Measurements from ENCODE around the gene HAPLN3. TPM values are rescaled to one million over a fixed set of nuclear protein-coding genes. Genes with fewer than 3 reads are reported as not detected.

HAPLN3 gene
- total and polyA plus RNA-seq, 11 donors, result 1.2 to 32.9 (median 3.3) TPM

DNA sequence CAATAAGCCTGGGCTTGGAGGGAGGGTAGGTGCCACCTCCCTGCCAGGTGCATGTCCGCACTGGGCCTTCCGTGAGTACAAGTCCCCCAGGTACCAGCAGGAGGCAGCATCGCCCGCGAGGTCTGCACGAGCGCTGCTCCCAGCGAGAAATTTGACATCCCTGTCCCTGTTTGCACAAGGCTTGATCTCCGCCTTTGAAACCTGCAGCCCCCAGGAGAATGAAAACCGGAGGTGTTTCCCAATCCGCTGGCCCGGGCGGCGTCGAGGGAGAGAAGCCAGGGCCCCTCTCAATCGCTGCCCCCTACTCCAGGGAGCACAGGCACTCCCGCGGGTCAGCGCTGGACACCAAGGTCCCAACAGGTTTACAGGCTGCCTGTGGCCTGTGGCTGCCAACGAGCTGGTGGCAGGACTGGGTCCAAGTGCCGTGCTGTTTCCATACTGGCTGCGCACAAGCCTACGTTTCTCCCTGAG lies 961 bp downstream of the HAPLN3 start:
- peak overlapping the region; percentile 1 to 84 (median 58) for H3K4me3 ChIP-seq
- peaks cover 0 to 11% (median 8%) of the 10 kb centered on the region in 9 donors for H3K36me3 ChIP-seq
- peaks cover 5 to 54% (median 41%) of the 10 kb centered on the region in 12 donors for H3K4me1 ChIP-seq
- peak overlapping the region in 3 of 12 donors; percentile 61 to 76 (median 62) for H3K27ac ChIP-seq
- peaks cover 0 to 8% (median 0%) of the 10 kb centered on the region in 9 donors for H3K27me3 ChIP-seq
- DNase-seq, result peak in 4 of 5 donors; percentile 52 to 81 (median 64)
- TF ChIP-seq, protein P1, sequence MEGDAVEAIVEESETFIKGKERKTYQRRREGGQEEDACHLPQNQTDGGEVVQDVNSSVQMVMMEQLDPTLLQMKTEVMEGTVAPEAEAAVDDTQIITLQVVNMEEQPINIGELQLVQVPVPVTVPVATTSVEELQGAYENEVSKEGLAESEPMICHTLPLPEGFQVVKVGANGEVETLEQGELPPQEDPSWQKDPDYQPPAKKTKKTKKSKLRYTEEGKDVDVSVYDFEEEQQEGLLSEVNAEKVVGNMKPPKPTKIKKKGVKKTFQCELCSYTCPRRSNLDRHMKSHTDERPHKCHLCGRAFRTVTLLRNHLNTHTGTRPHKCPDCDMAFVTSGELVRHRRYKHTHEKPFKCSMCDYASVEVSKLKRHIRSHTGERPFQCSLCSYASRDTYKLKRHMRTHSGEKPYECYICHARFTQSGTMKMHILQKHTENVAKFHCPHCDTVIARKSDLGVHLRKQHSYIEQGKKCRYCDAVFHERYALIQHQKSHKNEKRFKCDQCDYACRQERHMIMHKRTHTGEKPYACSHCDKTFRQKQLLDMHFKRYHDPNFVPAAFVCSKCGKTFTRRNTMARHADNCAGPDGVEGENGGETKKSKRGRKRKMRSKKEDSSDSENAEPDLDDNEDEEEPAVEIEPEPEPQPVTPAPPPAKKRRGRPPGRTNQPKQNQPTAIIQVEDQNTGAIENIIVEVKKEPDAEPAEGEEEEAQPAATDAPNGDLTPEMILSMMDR (IDR thresholded peaks at IDR 0.05), result peak; percentile 57 to 78 (median 68)
- no peak for TF ChIP-seq POLR2A (IDR thresholded peaks at IDR 0.05)
- 2 to 6% (median 3%) methylated on average over 20 to 23 of the region's 23 CpGs for WGBS, 4 donors
- intact Hi-C loops (cut with DNase I), result loop anchor here in 6 of 10 donors (5.0 to 10.0 kb wide), 4 partner anchors 240 to 280 kb away; partner anchors contain the start of gene AEN (in 2 of the 6)
- ATAC-seq, result peak in 3 of 4 donors; percentile 15 to 35 (median 21)
- H3K9me3 ChIP-seq, result no peaks in the 10 kb centered on the region

DNA sequence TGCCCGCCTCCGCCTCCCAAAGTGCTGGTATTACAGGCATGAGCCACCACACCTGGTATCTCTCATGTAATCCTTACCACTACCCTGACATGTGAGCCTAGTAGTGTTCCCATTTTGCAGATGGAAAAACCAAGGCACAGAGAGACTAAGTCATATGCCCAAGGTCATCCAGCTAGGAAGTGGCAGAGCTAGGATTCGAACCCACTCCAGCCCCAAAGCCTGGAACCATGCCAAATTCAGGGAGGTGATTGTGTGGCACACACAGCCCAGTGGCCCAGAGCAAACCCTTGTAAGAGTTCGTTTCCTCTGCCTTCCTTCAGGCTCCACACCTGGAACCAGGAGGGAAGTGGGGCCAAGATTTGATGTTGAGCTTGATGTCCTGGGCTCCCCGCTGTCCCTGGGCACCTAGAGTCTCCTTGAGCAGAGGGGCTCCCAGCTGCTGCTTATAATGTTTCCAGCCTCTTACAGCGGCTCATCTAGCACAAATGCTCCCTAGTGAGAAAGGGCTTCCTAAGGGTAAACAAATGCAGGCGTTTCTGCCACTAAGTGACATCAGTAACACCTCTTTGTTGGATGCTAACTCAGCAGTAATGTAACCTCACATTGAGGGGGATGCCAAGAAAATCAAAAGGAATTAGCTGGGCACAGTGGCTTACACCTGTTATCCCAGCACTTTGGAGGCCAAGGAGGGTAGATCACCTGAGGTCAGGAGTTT lies 3.6 kb downstream of the HAPLN3 start:
- Histone ChIP-seq H3K4me1 (peaks cover 0 to 29% (median 24%) of the 10 kb centered on the region in 12 donors), H3K9me3 (no peaks in the 10 kb centered on the region), H3K27me3 (peaks cover 0 to 8% (median 0%) of the 10 kb centered on the region in 9 donors), H3K27ac (no peak overlapping the region), H3K4me3 (no peak overlapping the region), H3K36me3 (peaks cover 0 to 13% (median 0%) of the 10 kb centered on the region in 9 donors)
- 81 to 91% (median 86%) methylated on average over 5 to 7 of the region's 7 CpGs for WGBS, 4 donors
- intact Hi-C loops (cut with DNase I), result loop anchor here in 6 of 10 donors (5.0 to 10.0 kb wide), 4 partner anchors 237 to 283 kb away; partner anchors contain the start of gene AEN (in 2 of the 6)
- ATAC-seq, result no peak
- DNase-seq, result no peak
- no peak for TF ChIP-seq POLR2A (IDR thresholded peaks at IDR 0.05)
- TF ChIP-seq, protein P1 (IDR thresholded peaks at IDR 0.05), result no peak

DNA sequence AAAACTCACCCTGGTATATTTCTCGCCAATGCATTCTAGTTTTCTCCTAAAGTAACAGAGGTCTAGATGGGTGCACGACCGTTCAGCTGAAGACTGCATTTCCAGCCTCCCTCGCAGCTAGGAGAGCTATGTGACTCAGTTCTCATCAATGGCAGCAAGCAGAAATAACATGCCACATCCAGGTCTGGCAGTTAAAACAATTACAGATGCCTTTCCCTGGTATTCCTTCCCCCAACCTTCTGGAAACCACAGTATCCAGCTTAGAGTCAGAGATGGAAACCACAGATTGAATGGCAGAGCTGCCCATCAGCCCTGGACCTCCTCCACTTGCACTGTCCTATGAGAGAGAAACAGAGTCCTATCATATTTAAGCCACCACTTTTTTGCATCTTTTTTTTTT lies 4.8 kb downstream of the HAPLN3 start:
- WGBS, 4 donors, result 85 to 96% (median 94%) methylated on average over 4 of the region's 4 CpGs
- H3K4me3 ChIP-seq, result no peak overlapping the region
- peaks cover 0 to 17% (median 15%) of the 10 kb centered on the region in 12 donors for H3K4me1 ChIP-seq
- no peaks in the 10 kb centered on the region for H3K9me3 ChIP-seq
- peaks cover 0 to 8% (median 0%) of the 10 kb centered on the region in 9 donors for H3K27me3 ChIP-seq
- peaks cover 0 to 25% (median 0%) of the 10 kb centered on the region in 9 donors for H3K36me3 ChIP-seq
- ATAC-seq (no peak), DNase-seq (no peak)
- intact Hi-C loops (cut with DNase I), result loop anchor here in 6 of 10 donors (5.0 to 10.0 kb wide), 4 partner anchors 236 to 284 kb away; partner anchors contain the start of gene AEN (in 2 of the 6)
- H3K27ac ChIP-seq, result no peak overlapping the region
- TF ChIP-seq, protein P1 (IDR thresholded peaks at IDR 0.05), result no peak
- no peak for TF ChIP-seq POLR2A (IDR thresholded peaks at IDR 0.05)

DNA sequence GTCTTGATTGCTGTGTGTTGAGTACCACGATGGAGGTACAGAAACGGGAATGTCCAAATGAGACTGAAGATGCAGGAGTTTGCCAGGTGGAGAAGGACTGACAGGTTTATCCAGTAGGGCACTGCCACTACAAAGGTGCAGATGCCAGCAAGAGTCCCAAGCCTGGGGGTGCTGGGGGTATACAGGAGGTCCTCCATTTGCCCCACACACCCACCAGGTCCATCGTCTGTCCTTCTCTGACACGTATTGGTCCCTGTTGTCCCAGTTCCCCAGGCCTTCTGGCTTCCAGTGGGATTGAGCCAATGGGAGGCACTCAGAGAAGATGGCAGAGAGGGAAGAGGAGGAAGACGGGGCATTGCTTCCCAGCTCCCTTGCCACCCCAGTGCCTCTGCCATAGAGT lies 6.6 kb downstream of the HAPLN3 start:
- no peak for TF ChIP-seq POLR2A (IDR thresholded peaks at IDR 0.05)
- TF ChIP-seq, protein P1 (IDR thresholded peaks at IDR 0.05), result no peak
- 89 to 93% (median 91%) methylated on average over 5 of the region's 5 CpGs for WGBS, 4 donors
- ATAC-seq (no peak), DNase-seq (no peak)
- intact Hi-C loops (cut with DNase I), result no loop called here
- no peaks in the 10 kb centered on the region for H3K4me1 ChIP-seq
- no peaks in the 10 kb centered on the region for H3K27me3 ChIP-seq
- H3K27ac ChIP-seq, result no peak overlapping the region
- no peaks in the 10 kb centered on the region for H3K9me3 ChIP-seq
- no peak overlapping the region for H3K4me3 ChIP-seq
- H3K36me3 ChIP-seq, result peaks cover 0 to 40% (median 0%) of the 10 kb centered on the region in 9 donors
